T-cell (primary cell): ENCODE data around the gene NTF4. TPM values are rescaled to one million over a fixed set of nuclear protein-coding genes. Genes with fewer than 3 reads are reported as not detected.
"Not testable (repeated sequence)": the region's sequence is repeated elsewhere in the genome, so short reads cannot be mapped to it uniquely, and the experiment has no call there.

Experiments used
- ATAC-seq, 4 experiments: fragments of 200-7000 bp in 3 of 4; fragments of 150-1000 bp in 1 of 4; cut with Tn5 transposase; replicated peaks in 1 of 4; 1 replicate in 3 of 4; 2 replicates in 1 of 4; pipeline ENCODE4 v1.10.0; 2021; ENCODE audit warnings: moderate library complexity in 3 of 4, mild to moderate bottlenecking in 2 of 4, moderate number of reproducible peaks in 1 of 4
- CTCF ChIA-PET, 2 donors: fragments of 300-600 bp; sonication (Branson Sonifier 250); formaldehyde crosslinking; loops; one replicate each; lab custom pipeline; 2022; ENCODE audit warnings: antibody characterized with exemption in 2 of 2; lab: Charles Lee
- POLR2A ChIA-PET, 2 donors: fragments of 300-600 bp; sonication (Branson Sonifier 250); formaldehyde crosslinking; loops; one replicate each; lab custom pipeline; 2022; ENCODE audit warnings: antibody characterized with exemption in 2 of 2; lab: Charles Lee
- DNase-seq, 35 experiments: peaks; one replicate each; pipeline versions ENCODE4 v3.0.0 to v3.0.0-alpha.2; 2013 to 2023
- H3K27ac ChIP-seq: one replicate; pipeline ENCODE4 v1.5.1; 2013; ENCODE audit warnings: low read length
- H3K27me3 ChIP-seq, 2 experiments: replicated peaks in 1 of 2; 1 replicate in 1 of 2; 2 replicates in 1 of 2; pipeline versions ENCODE4 v1.6.1 to v1.7.0; 2013; ENCODE audit warnings: low read length in 1 of 2, mixed read lengths in 1 of 2; ENCODE audit not compliant: control insufficient read depth in 2 of 2, insufficient read depth in 2 of 2; ENCODE audit errors: extremely low read depth in 1 of 2
- H3K36me3 ChIP-seq, 2 donors: 1 replicate in 1 of 2; 2 replicates in 1 of 2; pipeline versions ENCODE4 v1.6.1 to v1.7.0; 2013; ENCODE audit warnings: low read length in 1 of 2; ENCODE audit not compliant: control insufficient read depth in 2 of 2, insufficient read depth in 1 of 2; ENCODE audit errors: extremely low read depth in 1 of 2
- H3K4me1 ChIP-seq, 2 experiments: 1 replicate in 1 of 2; 2 replicates in 1 of 2; pipeline versions ENCODE4 v1.6.1 to v1.7.0; 2013; ENCODE audit warnings: low read length in 2 of 2, mixed read lengths in 1 of 2; ENCODE audit not compliant: insufficient read depth in 2 of 2, control insufficient read depth in 1 of 2; ENCODE audit errors: extremely low read depth in 1 of 2
- H3K4me3 ChIP-seq, 2 donors: 1 replicate in 1 of 2; 2 replicates in 1 of 2; pipeline versions ENCODE4 v1.5.1 to v1.7.0; 2013; ENCODE audit warnings: mild to moderate bottlenecking in 2 of 2, low read length in 1 of 2, moderate library complexity in 1 of 2; ENCODE audit not compliant: control insufficient read depth in 1 of 2; ENCODE audit errors: extremely low read depth in 1 of 2
- H3K9me3 ChIP-seq: 2 replicates; pipeline ENCODE4 v1.7.0; 2013
- H3K27ac Mint-ChIP-seq, 2 donors: one replicate each; pipeline ENCODE4 v1.8.0; 2020 to 2021; ENCODE audit warnings: mild to moderate bottlenecking in 2 of 2, mixed read lengths in 2 of 2
- H3K27me3 Mint-ChIP-seq, 2 donors: one replicate each; pipeline ENCODE4 v1.8.0; 2021 to 2022; ENCODE audit warnings: mixed read lengths in 2 of 2
- H3K36me3 Mint-ChIP-seq: one replicate; pipeline ENCODE4 v1.8.0; 2021; ENCODE audit warnings: mixed read lengths
- H3K4me1 Mint-ChIP-seq, 3 donors: one replicate each; pipeline ENCODE4 v1.8.0; 2020 to 2022; ENCODE audit warnings: mixed read lengths in 3 of 3, mild to moderate bottlenecking in 1 of 3
- H3K4me3 Mint-ChIP-seq, 3 donors: one replicate each; pipeline ENCODE4 v1.8.0; 2020 to 2022; ENCODE audit warnings: mild to moderate bottlenecking in 3 of 3, mixed read lengths in 3 of 3, moderate library complexity in 3 of 3
- H3K9me3 Mint-ChIP-seq, 3 donors: one replicate each; pipeline ENCODE4 v1.8.0; 2020 to 2022; ENCODE audit warnings: mixed read lengths in 3 of 3
- WGBS: methylation state at CpG from one replicate; pipeline ENCODE4 v1.1.5; 2013; ENCODE audit warnings: missing lambda C conversion rate; ENCODE audit not compliant: insufficient coverage; 5-methylcytosine and 5-hydroxymethylcytosine counted together
- total RNA-seq, 35 experiments: library from RNA in 6 of 35; stranded (reverse) in 6 of 35; fragments of 120-200 nt in 1 of 35; gene quantifications; one replicate each; pipeline versions ENCODE4 v1.2.1 to v1.2.4 and lab custom pipeline; 2013 to 2026

The NTF4 gene
- total RNA-seq, 5 donors from 2014 or later (not counting 1 experiment from before 2014, with no cell fraction given) = not detected

GRCh38 chr19:49050376-49051033 lies 14.1 kb downstream of the NTF4 start:
- DNase-seq, H3K27ac ChIP-seq, H3K27me3 ChIP-seq, H3K9me3 Mint-ChIP-seq, H3K9me3 ChIP-seq, H3K36me3 Mint-ChIP-seq, H3K4me3 ChIP-seq, ATAC-seq, H3K4me3 Mint-ChIP-seq, H3K4me1 ChIP-seq, H3K36me3 ChIP-seq, CTCF ChIA-PET, H3K27ac Mint-ChIP-seq, H3K4me1 Mint-ChIP-seq, H3K27me3 Mint-ChIP-seq, POLR2A ChIA-PET: not testable (repeated sequence)
- WGBS = 85% methylated on average over 22 of the region's 24 CpGs

GRCh38 chr19:49049834-49050233 lies 14.8 kb downstream of the NTF4 start:
- H3K4me3 ChIP-seq, H3K4me1 Mint-ChIP-seq, H3K27ac ChIP-seq, H3K27ac Mint-ChIP-seq, CTCF ChIA-PET, H3K27me3 ChIP-seq, H3K9me3 ChIP-seq, H3K4me1 ChIP-seq, H3K9me3 Mint-ChIP-seq, H3K27me3 Mint-ChIP-seq, H3K4me3 Mint-ChIP-seq, ATAC-seq, DNase-seq, POLR2A ChIA-PET, H3K36me3 Mint-ChIP-seq, H3K36me3 ChIP-seq: not testable (repeated sequence)
- WGBS = no CpG with 5 or more reads among the region's 4 CpGs

- H3K27ac ChIP-seq, H3K27me3 ChIP-seq, DNase-seq, H3K9me3 ChIP-seq, H3K4me3 Mint-ChIP-seq, H3K9me3 Mint-ChIP-seq, H3K4me3 ChIP-seq, CTCF ChIA-PET, POLR2A ChIA-PET, H3K4me1 ChIP-seq, ATAC-seq, H3K4me1 Mint-ChIP-seq, H3K36me3 Mint-ChIP-seq, H3K27me3 Mint-ChIP-seq, H3K36me3 ChIP-seq: not testable (repeated sequence)
- peak within 1 kb of the TSS in 1 of 2 donors; percentile 40 for H3K27ac Mint-ChIP-seq
- WGBS = 92% methylated on average over 5 of the region's 12 CpGs
Measured at GRCh38 chr19:49049011-49049410, 15.6 kb downstream of the NTF4 start, which contains the start of gene CGB8. TSS of gene CGB8 (minus strand) at chr19:49049111. CDS start at chr19:49048739, 372 bp downstream.

- H3K9me3 Mint-ChIP-seq, H3K27me3 ChIP-seq, ATAC-seq, H3K27me3 Mint-ChIP-seq, H3K27ac Mint-ChIP-seq, H3K4me3 ChIP-seq, H3K4me1 ChIP-seq, H3K4me3 Mint-ChIP-seq, H3K4me1 Mint-ChIP-seq, H3K9me3 ChIP-seq, POLR2A ChIA-PET, H3K36me3 Mint-ChIP-seq, H3K36me3 ChIP-seq, H3K27ac ChIP-seq, DNase-seq: not testable (repeated sequence)
- CTCF ChIA-PET = interaction anchor here in 1 of 2 donors (0.6 kb wide), 1 partner anchor 727 kb away, joined by 9 read pairs; no protein-coding TSS in a partner anchor
- WGBS = 71% methylated on average over 5 of the region's 15 CpGs
Measured at GRCh38 chr19:49043548-49043947, 21.1 kb downstream of the NTF4 start, which contains the start of gene CGB5. TSS of gene CGB5 (plus strand) at chr19:49043848. CDS start at chr19:49044210, 362 bp downstream.

- H3K9me3 Mint-ChIP-seq, H3K4me1 Mint-ChIP-seq, POLR2A ChIA-PET, H3K27me3 ChIP-seq, H3K27ac Mint-ChIP-seq, H3K4me1 ChIP-seq, H3K27me3 Mint-ChIP-seq, CTCF ChIA-PET, H3K27ac ChIP-seq, H3K36me3 Mint-ChIP-seq, ATAC-seq, H3K36me3 ChIP-seq, H3K4me3 Mint-ChIP-seq, H3K9me3 ChIP-seq, H3K4me3 ChIP-seq, DNase-seq: not testable (repeated sequence)
- no CpG with 5 or more reads among the region's 4 CpGs for WGBS
Measured at GRCh38 chr19:49042666-49043065, 22.0 kb downstream of the NTF4 start.

- H3K36me3 Mint-ChIP-seq = no peaks in the 10 kb centered on the region
- DNase-seq (no peak), ATAC-seq (no peak)
- ChIA-PET POLR2A (no interaction called here), CTCF (no interaction called here)
- no peaks in the 10 kb centered on the region for H3K4me1 Mint-ChIP-seq
- no peaks in the 10 kb centered on the region for H3K4me1 ChIP-seq
- no peaks in the 10 kb centered on the region for H3K9me3 Mint-ChIP-seq
- WGBS = 79% methylated on average over 14 of the region's 17 CpGs
- no peaks in the 10 kb centered on the region for H3K27me3 Mint-ChIP-seq
- no peaks in the 10 kb centered on the region for H3K9me3 ChIP-seq
- peaks cover 0 to 3% of the 10 kb centered on the region in 2 experiments for H3K27me3 ChIP-seq
- H3K36me3 ChIP-seq = no peaks in the 10 kb centered on the region
- no peak overlapping the region for H3K27ac ChIP-seq
- no peak overlapping the region for H3K27ac Mint-ChIP-seq
- H3K4me3 Mint-ChIP-seq = no peak overlapping the region
- H3K4me3 ChIP-seq = no peak overlapping the region
Measured at GRCh38 chr19:49042177-49042576, 22.4 kb downstream of the NTF4 start.
